Endodermal cell (in vitro differentiated cells): ENCODE measurements around the gene B4GALNT4. TPM values are rescaled to one million over a fixed set of nuclear protein-coding genes. Genes with fewer than 3 reads are reported as not detected.
A peak's percentile ranks its signal among the peaks of the same experiment; 100 is the strongest.

Source experiments
- DNase-seq: peaks from one replicate; pipeline ENCODE4 v3.0.0-alpha.2; 2017
- H3K27ac ChIP-seq: 2 replicates; pipeline ENCODE4 v1.5.1; 2013; ENCODE audit warnings: mild to moderate bottlenecking, low read depth, low read length, moderate library complexity
- H3K27me3 ChIP-seq: 2 replicates; pipeline ENCODE4 v1.6.1; 2013; ENCODE audit warnings: mild to moderate bottlenecking, low read length, moderate library complexity; ENCODE audit not compliant: insufficient read depth, control insufficient read depth, poor library complexity, severe bottlenecking
- H3K36me3 ChIP-seq: 2 replicates; pipeline ENCODE4 v1.7.0; 2013; ENCODE audit warnings: mild to moderate bottlenecking, low read length, moderate library complexity; ENCODE audit not compliant: control insufficient read depth, insufficient read depth
- H3K4me1 ChIP-seq: one replicate; pipeline ENCODE4 v1.7.0; 2013; ENCODE audit warnings: low read length; ENCODE audit not compliant: control insufficient read depth, insufficient read depth
- H3K4me3 ChIP-seq: 2 replicates; pipeline ENCODE4 v1.5.1; 2013; ENCODE audit warnings: mild to moderate bottlenecking, low read length, moderate library complexity
- H3K9ac ChIP-seq: 2 replicates; pipeline ENCODE4 v1.6.1; 2013; ENCODE audit warnings: mild to moderate bottlenecking, low read length, moderate library complexity; ENCODE audit not compliant: poor library complexity, severe bottlenecking; ENCODE audit errors: extremely low read depth
- H3K9me3 ChIP-seq: 2 replicates; pipeline ENCODE4 v1.6.1; 2013; ENCODE audit warnings: mild to moderate bottlenecking, low read length, moderate library complexity; ENCODE audit not compliant: control insufficient read depth
- H3K27ac Mint-ChIP-seq: 2 replicates; pipeline ENCODE4 v1.8.0; 2020; ENCODE audit warnings: mixed read lengths
- H3K27me3 Mint-ChIP-seq: 2 replicates; pipeline ENCODE4 v1.8.0; 2021; ENCODE audit warnings: mild to moderate bottlenecking, mixed read lengths; ENCODE audit not compliant: insufficient read depth
- H3K36me3 Mint-ChIP-seq: 2 replicates; pipeline ENCODE4 v1.8.0; 2020; ENCODE audit warnings: low read depth, mixed read lengths
- H3K4me1 Mint-ChIP-seq: 2 replicates; pipeline ENCODE4 v1.8.0; 2020; ENCODE audit warnings: mixed read lengths
- H3K4me3 Mint-ChIP-seq: 2 replicates; pipeline ENCODE4 v1.8.0; 2020; ENCODE audit warnings: mild to moderate bottlenecking, moderate library complexity, mixed read lengths
- H3K9me3 Mint-ChIP-seq: 2 replicates; pipeline ENCODE4 v1.8.0; 2020; ENCODE audit warnings: mild to moderate bottlenecking, mixed read lengths
- CTCF ChIP-seq: fragments of 200-600 bp; sonication (generic); conservative IDR thresholded peaks from 2 replicates; pipeline ENCODE4 v1.5.0; 2021; ENCODE audit warnings: antibody characterized with exemption, mild to moderate bottlenecking
- WGBS, 2 experiments: methylation state at CpG; one replicate each; pipeline versions ENCODE4 v1.1.5 to v1.1.7; 2013; ENCODE audit warnings: missing lambda C conversion rate in 2 of 2, mixed read lengths in 1 of 2; ENCODE audit not compliant: insufficient coverage in 1 of 2, insufficient read length in 1 of 2; 5-methylcytosine and 5-hydroxymethylcytosine counted together
- total RNA-seq, 2 donors: library from RNA; stranded (reverse); fragmentation: NEBNext Ultra II Directional in 1 of 2; extraction: Animal tissue kit (Norgen Biotek cat#: 25700) in 1 of 2; gene quantifications; 2 replicates in 1 of 2; 3 replicates in 1 of 2; pipeline ENCODE4 v1.2.1, GENCODE V29; 2021

Gene B4GALNT4
- total RNA-seq, 2 donors from 2014 or later: 109 to 118 TPM

GRCh38 chr11:413120-414081 lies 44.1 kb downstream of the B4GALNT4 start:
- Histone ChIP-seq H3K36me3 (no peaks in the 10 kb centered on the region), H3K9me3 (no peaks in the 10 kb centered on the region), H3K27me3 (peaks cover 44% of the 10 kb centered on the region), H3K27ac (no peak overlapping the region), H3K4me3 (no peak overlapping the region), H3K9ac (no peak overlapping the region), H3K4me1 (no peaks in the 10 kb centered on the region)
- 81 to 82% methylated on average over 7 to 13 of the region's 14 CpGs for WGBS, 2 experiments
- H3K27me3 Mint-ChIP-seq: peaks cover 21% of the 10 kb centered on the region
- DNase-seq: no peak
- TF ChIP-seq CTCF: no peak
- peaks cover 5% of the 10 kb centered on the region for H3K4me1 Mint-ChIP-seq
- no peaks in the 10 kb centered on the region for H3K36me3 Mint-ChIP-seq
- no peak overlapping the region for H3K4me3 Mint-ChIP-seq
- H3K27ac Mint-ChIP-seq: no peak overlapping the region
- no peaks in the 10 kb centered on the region for H3K9me3 Mint-ChIP-seq

GRCh38 chr11:414318-414857 lies 45.1 kb downstream of the B4GALNT4 start:
- Histone ChIP-seq H3K27me3 (peaks cover 54% of the 10 kb centered on the region), H3K36me3 (no peaks in the 10 kb centered on the region), H3K9ac (no peak overlapping the region), H3K4me1 (no peaks in the 10 kb centered on the region), H3K9me3 (no peaks in the 10 kb centered on the region), H3K4me3 (no peak overlapping the region), H3K27ac (no peak overlapping the region)
- Mint-ChIP-seq H3K4me1 (peaks cover 5% of the 10 kb centered on the region), H3K36me3 (no peaks in the 10 kb centered on the region), H3K9me3 (no peaks in the 10 kb centered on the region), H3K27ac (no peak overlapping the region), H3K27me3 (peaks cover 29% of the 10 kb centered on the region), H3K4me3 (no peak overlapping the region)
- no peak for TF ChIP-seq CTCF
- WGBS, 2 experiments: 84 to 87% methylated on average over 4 to 9 of the region's 9 CpGs
- no peak for DNase-seq

- Mint-ChIP-seq H3K9me3 (no peaks in the 10 kb centered on the region), H3K36me3 (no peaks in the 10 kb centered on the region), H3K4me1 (peaks cover 5% of the 10 kb centered on the region), H3K27ac (no peak overlapping the region), H3K4me3 (peak overlapping the region; percentile 58), H3K27me3 (peaks cover 36% of the 10 kb centered on the region)
- H3K4me1 ChIP-seq: no peaks in the 10 kb centered on the region
- TF ChIP-seq CTCF: no peak
- no peak overlapping the region for H3K27ac ChIP-seq
- no peak overlapping the region for H3K4me3 ChIP-seq
- no peaks in the 10 kb centered on the region for H3K36me3 ChIP-seq
- 86 to 87% methylated on average over 5 of the region's 5 CpGs for WGBS, 2 experiments
- no peak overlapping the region for H3K9ac ChIP-seq
- no peaks in the 10 kb centered on the region for H3K9me3 ChIP-seq
- DNase-seq: no peak
- H3K27me3 ChIP-seq: peaks cover 59% of the 10 kb centered on the region
Measured at GRCh38 chr11:415640-416041, 46.3 kb downstream of the B4GALNT4 start.
